Measurements from ENCODE around the gene AGBL4.

DNA sequence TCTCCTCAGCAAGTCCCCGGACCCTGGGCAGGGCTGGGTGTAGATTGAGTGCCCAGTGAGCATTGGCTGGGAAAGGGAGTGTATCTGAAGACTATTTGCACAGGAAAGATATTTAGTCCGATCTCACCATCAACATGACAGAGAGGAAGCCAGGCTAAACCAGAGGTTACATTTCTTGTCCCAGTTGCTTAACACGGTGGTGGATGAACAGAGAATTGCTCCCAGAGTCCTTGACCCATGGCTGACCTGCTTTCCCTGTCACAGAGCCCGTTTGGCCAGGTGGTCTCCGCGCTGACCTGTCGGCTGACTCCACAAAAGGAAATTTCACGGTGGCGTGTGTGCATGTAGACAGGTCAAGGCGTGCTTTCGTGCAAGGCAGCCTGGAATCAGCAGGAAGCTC, 1330.6 kb downstream of the AGBL4 start:
- TF ChIP-seq TEAD4 (IDR thresholded peaks at IDR 0.05) (no peak), CEBPB (IDR thresholded peaks at IDR 0.05) (no peak), TCF12 (IDR thresholded peaks at IDR 0.05; ENCODE audit: low read depth) (no peak), TAF1 (IDR thresholded peaks at IDR 0.05; ENCODE audit: low read depth) (no peak)
- TF ChIP-seq, protein P1, sequence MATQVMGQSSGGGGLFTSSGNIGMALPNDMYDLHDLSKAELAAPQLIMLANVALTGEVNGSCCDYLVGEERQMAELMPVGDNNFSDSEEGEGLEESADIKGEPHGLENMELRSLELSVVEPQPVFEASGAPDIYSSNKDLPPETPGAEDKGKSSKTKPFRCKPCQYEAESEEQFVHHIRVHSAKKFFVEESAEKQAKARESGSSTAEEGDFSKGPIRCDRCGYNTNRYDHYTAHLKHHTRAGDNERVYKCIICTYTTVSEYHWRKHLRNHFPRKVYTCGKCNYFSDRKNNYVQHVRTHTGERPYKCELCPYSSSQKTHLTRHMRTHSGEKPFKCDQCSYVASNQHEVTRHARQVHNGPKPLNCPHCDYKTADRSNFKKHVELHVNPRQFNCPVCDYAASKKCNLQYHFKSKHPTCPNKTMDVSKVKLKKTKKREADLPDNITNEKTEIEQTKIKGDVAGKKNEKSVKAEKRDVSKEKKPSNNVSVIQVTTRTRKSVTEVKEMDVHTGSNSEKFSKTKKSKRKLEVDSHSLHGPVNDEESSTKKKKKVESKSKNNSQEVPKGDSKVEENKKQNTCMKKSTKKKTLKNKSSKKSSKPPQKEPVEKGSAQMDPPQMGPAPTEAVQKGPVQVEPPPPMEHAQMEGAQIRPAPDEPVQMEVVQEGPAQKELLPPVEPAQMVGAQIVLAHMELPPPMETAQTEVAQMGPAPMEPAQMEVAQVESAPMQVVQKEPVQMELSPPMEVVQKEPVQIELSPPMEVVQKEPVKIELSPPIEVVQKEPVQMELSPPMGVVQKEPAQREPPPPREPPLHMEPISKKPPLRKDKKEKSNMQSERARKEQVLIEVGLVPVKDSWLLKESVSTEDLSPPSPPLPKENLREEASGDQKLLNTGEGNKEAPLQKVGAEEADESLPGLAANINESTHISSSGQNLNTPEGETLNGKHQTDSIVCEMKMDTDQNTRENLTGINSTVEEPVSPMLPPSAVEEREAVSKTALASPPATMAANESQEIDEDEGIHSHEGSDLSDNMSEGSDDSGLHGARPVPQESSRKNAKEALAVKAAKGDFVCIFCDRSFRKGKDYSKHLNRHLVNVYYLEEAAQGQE (IDR thresholded peaks at IDR 0.05; ENCODE audit: low read depth) = no peak

Data from Ishikawa (cell line).